Measurements from ENCODE around the gene ZSWIM8.
A peak's percentile ranks its signal among the peaks of the same experiment; 100 is the strongest.

The ZSWIM8 gene

DNA sequence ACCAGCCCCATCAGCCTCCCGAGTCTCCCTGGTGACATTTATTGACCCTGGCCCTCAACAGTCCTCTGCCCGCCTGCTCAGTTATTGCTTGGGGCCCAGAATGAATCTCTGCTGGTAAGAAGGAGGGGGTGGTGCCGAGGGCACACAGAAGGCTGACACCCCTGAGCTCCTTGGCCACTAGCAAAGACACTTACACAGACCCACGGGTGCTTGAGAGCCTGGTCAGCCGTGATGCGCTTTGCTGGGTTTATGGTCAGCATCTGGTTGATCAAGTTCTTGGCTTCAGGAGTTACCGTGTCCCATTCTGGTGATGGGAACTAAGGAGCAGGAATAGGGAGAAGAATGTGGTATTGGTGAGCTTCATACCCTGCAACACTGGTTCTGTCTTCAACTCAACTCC is 61.6 kb downstream of the ZSWIM8 start:
- H3K9me3 Mint-ChIP-seq = no peaks in the 10 kb centered on the region
- H3K36me3 Mint-ChIP-seq (ENCODE audit: low read depth) = peaks cover 55% of the 10 kb centered on the region
- no peaks in the 10 kb centered on the region for H3K27me3 Mint-ChIP-seq (ENCODE audit: low read depth)
- peaks cover 13% of the 10 kb centered on the region for H3K4me1 Mint-ChIP-seq (ENCODE audit: low read depth)
- no peak overlapping the region for H3K4me3 Mint-ChIP-seq
- H3K27ac Mint-ChIP-seq = no peak overlapping the region

DNA sequence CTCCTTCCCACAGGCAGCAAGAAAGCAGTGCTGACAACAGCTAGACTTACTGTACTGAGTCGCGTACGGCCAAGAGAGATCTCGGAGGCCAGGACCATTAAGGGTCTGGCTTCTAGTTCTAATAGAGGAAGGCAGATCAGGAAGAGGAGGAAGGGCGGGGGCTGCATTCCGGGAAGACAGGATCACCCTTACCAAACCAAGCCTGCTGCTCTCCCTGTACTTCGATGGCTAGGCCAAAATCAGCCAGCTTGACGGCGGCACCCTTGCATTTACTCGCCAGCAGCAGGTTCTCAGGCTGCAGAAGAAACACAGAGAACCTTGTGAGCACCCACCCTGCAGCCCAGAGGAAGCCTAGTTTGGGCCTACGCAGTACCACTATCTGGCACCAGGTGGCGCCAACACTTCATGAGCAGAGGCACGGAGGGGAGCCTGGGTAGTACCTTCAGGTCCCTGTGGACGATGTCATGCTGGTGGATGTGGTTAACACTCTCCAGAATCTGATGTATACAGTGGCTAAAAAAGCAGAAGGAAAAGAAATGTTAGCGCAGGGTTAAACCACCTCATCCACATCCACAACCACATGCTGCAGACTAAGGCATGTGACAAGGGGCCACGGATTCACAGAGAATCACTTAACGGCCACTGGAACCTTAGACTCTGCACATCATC is 63.5 kb downstream of the ZSWIM8 start:
- Mint-ChIP-seq H3K27me3 (ENCODE audit: low read depth) (no peaks in the 10 kb centered on the region), H3K9me3 (no peaks in the 10 kb centered on the region), H3K4me3 (peak overlapping the region; percentile 51), H3K36me3 (ENCODE audit: low read depth) (peaks cover 59% of the 10 kb centered on the region), H3K27ac (peak overlapping the region; percentile 62), H3K4me1 (ENCODE audit: low read depth) (peaks cover 21% of the 10 kb centered on the region)

DNA sequence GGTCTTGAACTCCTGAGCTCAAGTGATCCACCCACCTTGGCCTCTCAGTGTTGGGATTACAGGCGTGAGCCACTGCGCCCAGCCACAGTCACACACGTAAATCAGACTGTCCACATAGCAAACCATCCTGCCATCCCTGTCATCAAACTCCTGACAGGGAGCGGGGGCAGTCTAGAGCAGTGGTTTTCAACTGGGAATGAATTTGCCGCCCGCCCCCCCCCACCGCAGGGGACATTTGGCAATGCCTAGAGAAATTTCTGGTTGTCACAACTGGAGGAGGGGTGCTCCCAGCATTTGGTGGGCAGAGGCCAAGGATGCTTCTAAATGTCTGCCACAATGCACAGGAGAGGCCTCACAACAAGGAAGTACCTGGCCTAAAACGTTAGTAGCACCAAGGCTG is 64.8 kb downstream of the ZSWIM8 start:
- H3K36me3 Mint-ChIP-seq (ENCODE audit: low read depth) = peaks cover 57% of the 10 kb centered on the region
- no peaks in the 10 kb centered on the region for H3K9me3 Mint-ChIP-seq
- no peaks in the 10 kb centered on the region for H3K27me3 Mint-ChIP-seq (ENCODE audit: low read depth)
- no peak overlapping the region for H3K27ac Mint-ChIP-seq
- no peak overlapping the region for H3K4me3 Mint-ChIP-seq
- peaks cover 23% of the 10 kb centered on the region for H3K4me1 Mint-ChIP-seq (ENCODE audit: low read depth)

DNA sequence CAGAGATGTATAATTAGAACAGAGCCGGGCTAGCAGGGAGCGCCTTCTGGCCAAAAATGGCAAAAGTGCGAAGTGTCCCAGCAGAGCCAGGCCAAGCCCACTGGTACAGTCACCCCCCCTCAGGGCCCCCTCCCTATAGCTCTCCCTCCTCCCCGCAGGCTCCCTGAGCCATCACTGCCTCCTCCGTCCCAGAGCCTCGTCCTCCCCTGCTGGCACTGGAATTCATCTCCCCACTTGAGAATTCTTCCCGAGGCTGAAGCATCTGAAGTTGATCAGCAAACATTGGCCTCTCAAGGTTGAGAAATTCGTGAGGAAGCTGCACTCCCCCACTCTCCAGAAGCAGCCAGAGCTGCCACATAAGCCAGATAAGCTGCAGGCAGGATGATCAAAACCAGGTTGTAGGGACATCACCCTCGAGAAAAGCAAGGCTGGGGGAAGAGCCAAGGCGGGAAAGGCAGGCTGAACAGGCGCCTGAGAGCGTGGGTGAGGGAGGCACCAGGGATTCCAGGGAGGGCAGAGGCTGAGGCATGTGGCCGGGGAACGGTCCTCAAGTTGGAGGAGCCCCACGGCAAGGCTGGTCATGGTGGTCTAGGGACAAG is 65.6 kb downstream of the ZSWIM8 start:
- H3K4me1 Mint-ChIP-seq (ENCODE audit: low read depth) = peaks cover 26% of the 10 kb centered on the region
- H3K36me3 Mint-ChIP-seq (ENCODE audit: low read depth) = peaks cover 56% of the 10 kb centered on the region
- no peak overlapping the region for H3K4me3 Mint-ChIP-seq
- no peaks in the 10 kb centered on the region for H3K27me3 Mint-ChIP-seq (ENCODE audit: low read depth)
- no peaks in the 10 kb centered on the region for H3K9me3 Mint-ChIP-seq
- H3K27ac Mint-ChIP-seq = no peak overlapping the region

Data from T-helper 1 cell treated with Interleukin-12 subunit alpha and Interleukin-12 subunit beta and Interleukin-4 antibody, amounts not matched to agents 30 μg/mL and 1 μg/mL, for 36 hours (primary cell).